KG1 (cell line): ENCODE measurements around the gene CEBPZ.
"Not testable (repeated sequence)": the region's sequence is repeated elsewhere in the genome, so short reads cannot be mapped to it uniquely, and the experiment has no call there.

Experiments used
- DNase-seq: peaks from one replicate; lab custom pipeline; 2025; lab: John Stamatoyannopoulos, UW

Gene CEBPZ

DNA sequence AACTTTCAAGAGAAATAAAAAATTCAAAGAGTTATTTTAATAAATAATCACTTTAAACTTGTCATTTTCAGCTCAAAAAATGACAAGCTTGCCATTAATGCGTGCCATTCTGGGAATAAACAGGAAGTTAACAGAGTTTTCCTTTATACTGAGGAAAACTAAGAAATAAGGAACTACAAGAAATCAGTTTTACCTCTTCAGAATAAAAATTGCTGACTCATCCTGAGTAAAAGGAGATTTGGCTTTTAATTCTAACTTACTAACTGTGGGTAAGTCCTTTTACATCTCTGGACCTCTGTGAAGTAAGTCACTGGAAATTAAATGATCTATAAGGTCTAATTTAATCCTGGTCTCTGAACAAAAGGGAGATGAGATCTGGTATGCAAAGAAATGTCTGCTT is 16.1 kb downstream of the CEBPZ start:
- no peak for DNase-seq

DNA sequence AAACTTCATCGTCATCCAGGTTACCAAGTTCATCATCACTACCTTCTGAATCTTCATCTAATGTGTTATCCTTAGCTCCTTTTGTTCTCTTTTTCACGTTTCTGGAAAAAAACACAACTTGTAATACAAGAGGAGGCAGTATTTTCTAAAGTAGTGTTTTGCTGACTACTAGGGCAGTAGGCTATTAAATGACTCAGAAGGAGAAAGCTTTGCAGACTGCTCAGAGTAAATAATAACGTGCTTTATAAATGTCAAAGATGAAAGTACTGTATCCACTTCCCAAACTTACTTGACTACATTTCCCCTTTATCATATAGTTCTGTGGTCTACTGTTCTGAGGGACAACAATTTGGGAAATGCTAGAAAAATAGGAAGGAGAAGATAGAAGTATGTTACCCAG is 19.5 kb downstream of the CEBPZ start:
- no peak for DNase-seq

- DNase-seq, result no peak
These were observed 20.2 kb downstream of the CEBPZ start for GRCh38 chr2:37211212-37211611.

- DNase-seq, result not testable (repeated sequence)
These were observed 24.6 kb downstream of the CEBPZ start for GRCh38 chr2:37206760-37207159.

DNA sequence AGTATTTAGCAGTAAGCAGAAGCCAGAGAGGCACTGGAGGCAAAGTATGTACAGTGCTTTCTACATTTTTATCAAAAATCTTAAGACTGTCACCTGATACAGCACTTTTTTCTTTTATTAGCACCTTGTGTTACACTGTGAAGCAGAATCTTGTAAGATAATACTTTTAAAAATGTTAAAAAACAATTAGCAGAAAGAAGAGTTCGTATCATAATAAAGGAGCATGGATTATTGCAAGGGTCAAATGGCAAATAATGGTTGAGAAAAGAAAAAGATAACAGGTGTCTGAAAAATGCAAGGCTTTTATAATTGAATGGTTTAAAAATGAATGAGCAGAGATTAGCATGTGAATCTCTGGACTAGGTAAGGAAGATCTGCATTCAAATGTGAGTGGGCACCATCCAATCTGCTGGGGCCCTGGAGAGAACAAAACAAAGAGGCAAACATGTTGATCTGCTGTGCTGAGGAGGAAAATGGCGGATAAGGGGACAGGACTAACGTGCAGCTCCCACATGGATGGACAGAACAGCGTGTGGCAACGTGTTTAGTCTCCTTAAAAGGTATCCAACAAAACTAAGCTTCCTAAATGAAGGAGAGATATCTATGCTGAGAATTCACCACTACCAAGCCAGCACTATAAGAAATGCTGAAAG is 25.6 kb downstream of the CEBPZ start:
- no peak for DNase-seq

GRCh38 chr2:37205071-37205661 is 26.2 kb downstream of the CEBPZ start:
- not testable (repeated sequence) for DNase-seq

- no peak for DNase-seq
These were observed 27.7 kb downstream of the CEBPZ start for GRCh38 chr2:37203708-37204107.

GRCh38 chr2:37201766-37202165 is 29.6 kb downstream of the CEBPZ start:
- no peak for DNase-seq

DNA sequence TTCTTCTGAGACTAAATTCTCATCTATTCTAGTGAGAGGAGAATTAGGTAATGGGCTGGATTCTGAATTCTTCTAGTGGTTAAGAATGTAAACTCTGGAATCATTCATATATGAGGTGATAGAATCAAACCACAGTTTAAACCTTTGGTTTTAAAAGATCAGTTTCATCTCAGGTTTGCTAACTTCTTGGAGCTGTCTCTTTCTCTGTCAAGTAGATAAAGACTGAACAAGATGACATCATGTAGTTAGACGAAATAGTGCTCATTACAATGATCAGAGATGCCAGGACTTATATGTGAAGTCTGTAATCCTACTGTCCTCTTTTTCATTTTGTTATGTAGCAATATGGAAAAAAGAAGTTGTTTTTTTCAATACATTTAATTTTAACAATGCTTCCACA is 30.2 kb downstream of the CEBPZ start:
- no peak for DNase-seq

GRCh38 chr2:37198681-37199065 is 32.7 kb downstream of the CEBPZ start:
- no peak for DNase-seq

- peak; percentile 75 for DNase-seq
These were observed 34.8 kb downstream of the CEBPZ start, which contains the start of gene CEBPZOS for GRCh38 chr2:37196320-37197195. Gene CEBPZOS, plus strand, starts transcription at chr2:37196496. Its CDS starts 3,209 bp downstream, at chr2:37199705.

DNA sequence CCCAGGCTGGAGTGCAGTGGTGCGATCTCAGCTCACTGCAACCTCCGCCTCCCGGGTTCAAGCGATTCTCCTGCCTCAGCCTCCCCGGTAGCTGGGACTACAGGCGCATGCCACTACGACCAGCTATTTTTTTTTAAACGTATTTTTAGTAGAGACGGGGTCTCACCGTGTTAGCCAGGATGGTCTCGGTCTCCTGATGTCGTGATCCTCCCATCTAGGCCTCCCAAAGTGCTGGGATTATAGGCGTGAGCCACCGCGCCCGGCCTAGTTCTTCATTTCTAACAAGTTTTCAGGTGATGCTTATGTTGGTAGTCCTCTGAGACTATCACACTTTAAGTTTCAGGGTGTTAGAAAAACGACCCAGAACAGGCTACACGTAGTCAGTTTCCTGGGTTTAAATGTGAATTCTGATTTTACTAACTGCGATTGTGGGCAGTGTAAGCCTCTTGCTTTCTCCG is 35.5 kb downstream of the CEBPZ start:
- DNase-seq, result not testable (repeated sequence)

GRCh38 chr2:37192551-37192950 is 38.8 kb downstream of the CEBPZ start:
- DNase-seq, result no peak

DNA sequence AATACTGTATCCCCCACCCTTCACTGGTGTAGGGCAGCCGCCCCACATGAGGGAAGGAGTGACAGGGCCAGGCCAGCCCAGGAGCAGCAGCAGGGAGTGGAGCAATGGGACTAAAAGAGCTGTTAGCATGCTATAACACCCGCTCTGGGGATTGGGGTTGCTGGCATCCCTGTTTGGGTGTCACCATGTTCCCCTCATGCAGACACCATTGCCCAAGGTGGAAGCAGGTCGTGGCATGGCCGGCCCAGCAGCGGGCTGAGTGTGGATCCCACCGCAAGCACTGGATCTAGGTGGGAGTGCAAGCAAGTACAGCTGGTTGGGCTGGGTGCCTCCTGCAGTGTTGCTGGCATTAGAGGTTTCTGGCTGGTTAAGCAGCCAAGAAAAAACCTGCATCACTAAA is 39.6 kb downstream of the CEBPZ start:
- no peak for DNase-seq

GRCh38 chr2:37191253-37191652 is 40.1 kb downstream of the CEBPZ start:
- DNase-seq, result no peak

DNA sequence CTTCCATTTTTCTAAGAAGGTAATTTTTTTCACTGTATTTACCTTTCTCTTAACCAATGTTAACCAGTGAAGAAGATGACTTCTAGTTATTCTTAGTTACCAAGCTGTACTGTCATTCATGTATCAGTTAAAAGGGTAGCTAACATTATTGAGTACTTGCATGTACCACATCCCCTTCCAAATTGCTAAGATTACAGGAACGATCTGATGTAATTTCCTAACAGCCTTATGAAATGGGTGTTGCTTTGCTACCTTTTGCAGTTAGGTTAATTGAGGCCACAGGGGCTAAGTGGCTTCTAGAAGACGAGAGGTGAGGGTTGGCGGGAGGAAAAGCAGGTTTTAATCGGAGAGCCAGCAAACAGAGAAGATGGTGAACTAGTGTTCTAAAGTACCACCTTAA is 41.1 kb downstream of the CEBPZ start:
- DNase-seq, result no peak

GRCh38 chr2:37189452-37190153 is 41.8 kb downstream of the CEBPZ start:
- no peak for DNase-seq

DNA sequence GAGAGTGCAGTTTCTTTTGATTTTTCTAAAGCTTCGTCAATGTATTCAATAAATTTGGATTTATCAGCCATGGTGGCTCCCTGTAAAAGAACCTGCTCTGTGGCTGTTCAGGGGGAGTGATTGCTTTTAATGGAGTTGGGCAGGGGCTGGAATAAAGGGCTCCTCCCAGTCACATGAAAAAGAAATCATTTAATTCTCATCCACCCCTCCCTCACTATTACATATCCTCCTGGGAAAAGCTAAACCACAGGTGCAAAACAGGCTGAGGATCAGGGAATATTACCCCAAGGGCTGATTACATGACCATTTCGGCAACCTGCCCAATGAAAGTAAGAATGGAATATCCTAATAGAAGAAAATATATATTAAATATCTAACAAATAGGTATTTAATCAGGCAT is 42.8 kb downstream of the CEBPZ start, which contains the start of gene SULT6B1:
SULT6B1 (minus strand) TSS at position 101 of the 400 bp plus-strand sequence; CDS start at position 71, 30 bp downstream.
- DNase-seq, result no peak

GRCh38 chr2:37181726-37182684 is 49.4 kb downstream of the CEBPZ start:
- DNase-seq, result no peak

GRCh38 chr2:37180640-37181039 is 50.8 kb downstream of the CEBPZ start:
- no peak for DNase-seq
